Activated naive CD4-positive, alpha-beta T cell treated with anti-CD3 and anti-CD28 coated beads, Interleukin-2, amount 50 U/mL, for 72 hours (primary cell): ENCODE data around the gene BRAP. TPM values are rescaled to one million over a fixed set of nuclear protein-coding genes. Genes with fewer than 3 reads are reported as not detected.
"Not testable (repeated sequence)": the region's sequence is repeated elsewhere in the genome, so short reads cannot be mapped to it uniquely, and the experiment has no call there.

Experiments used
- ATAC-seq, 2 donors: fragments of 150-1000 bp; cut with Tn5 transposase; 2 replicates each; pipeline ENCODE4 v1.10.0; 2021; ENCODE audit warnings: mild to moderate bottlenecking in 2 of 2, moderate library complexity in 2 of 2
- DNase-seq, 2 donors: peaks; one replicate each; pipeline ENCODE4 v3.0.0; 2021 to 2022; ENCODE audit warnings: low spot score in 2 of 2
- H3K27ac Mint-ChIP-seq, 2 donors: one replicate each; pipeline ENCODE4 v1.8.0; 2022; ENCODE audit warnings: mild to moderate bottlenecking in 2 of 2, mixed read lengths in 2 of 2
- H3K36me3 Mint-ChIP-seq, 2 donors: one replicate each; pipeline ENCODE4 v1.8.0; 2022; ENCODE audit warnings: mixed read lengths in 2 of 2
- H3K9me3 Mint-ChIP-seq, 2 donors: one replicate each; pipeline ENCODE4 v1.8.0; 2022; ENCODE audit warnings: mixed read lengths in 2 of 2
- total RNA-seq, 2 donors: library from RNA; stranded (reverse); gene quantifications; one replicate each; pipeline ENCODE4 v1.2.3, GENCODE V29; 2022

Gene BRAP
- total RNA-seq, 2 donors from 2014 or later = 17.1 to 18.8 TPM

DNA sequence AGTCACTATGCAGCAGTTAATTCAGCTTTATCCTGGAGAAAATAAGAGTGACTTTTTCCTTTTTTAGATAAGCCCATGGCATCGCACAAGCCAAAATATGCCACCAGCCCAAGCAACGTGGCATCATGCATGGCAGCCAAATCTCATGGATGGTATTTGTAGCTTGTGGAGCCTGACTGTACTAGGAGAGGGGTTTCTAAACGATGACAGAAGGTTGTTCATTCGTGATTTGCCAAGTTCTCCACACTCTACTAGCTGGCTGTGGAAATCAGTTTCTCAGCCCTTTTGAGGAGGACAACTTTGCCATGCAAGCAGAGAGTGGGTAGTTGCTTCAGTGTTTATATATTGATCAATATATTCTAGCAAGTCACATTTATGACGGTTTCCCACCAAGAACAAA lies 45.2 kb downstream of the BRAP start:
- H3K9me3 Mint-ChIP-seq = no peaks in the 10 kb centered on the region
- ATAC-seq = no peak
- H3K36me3 Mint-ChIP-seq = no peaks in the 10 kb centered on the region
- no peak overlapping the region for H3K27ac Mint-ChIP-seq
- no peak for DNase-seq

DNA sequence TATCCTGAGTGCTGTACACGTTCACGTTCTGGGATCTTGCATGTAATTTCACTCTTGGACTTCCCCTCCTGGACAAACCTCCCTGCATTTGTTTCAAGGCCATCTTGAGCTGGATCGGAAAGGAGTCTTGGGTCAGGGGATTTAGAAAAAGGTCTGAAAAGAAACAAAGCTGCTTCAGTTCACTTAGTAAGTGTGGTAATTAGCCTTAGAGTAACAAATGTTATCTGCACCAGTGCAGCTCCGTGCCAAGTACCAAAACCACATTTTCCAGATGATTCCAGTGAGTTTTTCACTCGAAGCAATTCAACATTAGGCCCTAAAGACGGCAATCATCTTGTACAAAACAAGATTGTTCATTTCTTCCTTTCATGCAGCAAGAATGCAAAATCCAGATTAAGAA lies 47.2 kb downstream of the BRAP start:
- H3K9me3 Mint-ChIP-seq = no peaks in the 10 kb centered on the region
- H3K27ac Mint-ChIP-seq = no peak overlapping the region
- H3K36me3 Mint-ChIP-seq = no peaks in the 10 kb centered on the region
- no peak for ATAC-seq
- DNase-seq = no peak

GRCh38 chr12:111636209-111636945 lies 49.4 kb downstream of the BRAP start:
- H3K9me3 Mint-ChIP-seq = no peaks in the 10 kb centered on the region
- H3K27ac Mint-ChIP-seq = no peak overlapping the region

GRCh38 chr12:111635524-111635923 lies 50.2 kb downstream of the BRAP start:
- ATAC-seq = peak in 1 of 2 donors; percentile 28
- Mint-ChIP-seq H3K9me3 (no peaks in the 10 kb centered on the region), H3K27ac (no peak overlapping the region), H3K36me3 (no peaks in the 10 kb centered on the region)
- no peak for DNase-seq

More at GRCh38 chr12:111636209-111636945, 49.4 kb downstream of the BRAP start:
- no peaks in the 10 kb centered on the region for H3K36me3 Mint-ChIP-seq
- no peak for ATAC-seq
- DNase-seq = no peak

GRCh38 chr12:111628505-111629260 lies 57.1 kb downstream of the BRAP start:
- H3K27ac Mint-ChIP-seq = no peak overlapping the region
- no peaks in the 10 kb centered on the region for H3K36me3 Mint-ChIP-seq
- no peak for ATAC-seq
- DNase-seq = no peak
- H3K9me3 Mint-ChIP-seq = no peaks in the 10 kb centered on the region

DNA sequence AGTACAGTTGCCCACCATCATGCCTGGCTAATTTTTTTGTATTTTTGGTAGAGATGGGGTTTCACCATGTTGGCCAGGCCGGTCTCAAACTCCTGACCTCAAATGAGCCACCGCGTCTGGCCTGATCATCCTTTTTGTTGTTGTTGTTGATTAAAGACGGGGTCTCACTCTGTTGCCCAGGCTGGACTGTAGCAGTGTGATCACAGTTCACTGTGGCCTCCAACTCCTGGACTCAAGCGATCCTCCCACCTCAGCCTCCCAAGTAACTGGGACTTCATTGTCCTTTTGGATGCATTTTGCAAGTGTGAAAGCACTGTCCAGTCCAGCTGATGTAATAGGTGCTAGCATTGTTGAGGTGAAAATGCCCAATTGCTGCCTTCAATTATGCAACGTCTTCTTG lies 59.5 kb downstream of the BRAP start:
- Mint-ChIP-seq H3K36me3 (no peaks in the 10 kb centered on the region), H3K9me3 (no peaks in the 10 kb centered on the region), H3K27ac (no peak overlapping the region)
- no peak for ATAC-seq
- no peak for DNase-seq

DNA sequence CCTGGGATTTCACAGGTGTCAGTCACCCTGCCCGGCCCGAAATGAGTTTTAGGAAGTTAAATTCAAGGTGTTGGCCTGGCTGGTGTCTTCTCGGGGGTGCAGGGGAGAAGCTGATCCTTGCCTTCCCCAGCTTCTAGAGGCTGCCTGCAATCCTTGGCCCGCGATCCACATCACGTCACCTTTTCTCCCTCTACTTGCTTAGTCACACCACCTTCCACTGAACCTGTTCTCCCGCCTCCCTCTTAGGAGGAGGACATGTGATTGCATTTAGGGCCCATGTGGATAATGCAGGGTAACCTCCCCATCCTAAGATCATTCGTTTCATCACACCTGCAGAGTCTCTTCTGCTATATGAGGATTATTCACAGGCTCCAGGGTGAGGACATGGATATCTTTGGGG lies 61.2 kb downstream of the BRAP start:
- Mint-ChIP-seq H3K27ac (no peak overlapping the region), H3K36me3 (no peaks in the 10 kb centered on the region), H3K9me3 (no peaks in the 10 kb centered on the region)
- DNase-seq (no peak), ATAC-seq (no peak)

DNA sequence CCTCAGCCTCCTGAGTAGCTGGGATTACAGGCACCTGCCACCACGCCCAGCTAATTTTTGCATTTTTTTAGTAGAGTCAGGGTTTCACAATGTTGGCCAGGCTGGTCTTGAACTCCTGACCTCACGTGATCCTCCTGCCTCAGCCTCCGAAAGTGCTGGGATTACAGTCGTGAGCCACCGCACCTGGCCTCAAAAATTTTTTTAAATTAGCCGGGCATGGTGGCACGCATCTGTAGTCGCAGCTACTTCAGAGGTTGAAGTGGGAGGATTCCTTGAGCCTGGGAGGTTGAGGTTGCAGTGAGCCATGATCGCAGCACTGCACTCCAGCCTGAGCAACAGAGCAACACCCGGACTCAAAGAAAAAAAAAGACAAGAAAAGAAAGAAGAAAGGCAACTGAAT lies 67.9 kb downstream of the BRAP start:
- not testable (repeated sequence) for ATAC-seq, H3K27ac Mint-ChIP-seq, H3K36me3 Mint-ChIP-seq, H3K9me3 Mint-ChIP-seq
- DNase-seq = peak in 1 of 2 donors; percentile 2

- Mint-ChIP-seq H3K9me3 (no peaks in the 10 kb centered on the region), H3K27ac (no peak overlapping the region), H3K36me3 (no peaks in the 10 kb centered on the region)
- ATAC-seq (no peak), DNase-seq (no peak)
Observed at GRCh38 chr12:111616177-111616623, 69.6 kb downstream of the BRAP start.

GRCh38 chr12:111607239-111607638 lies 78.5 kb downstream of the BRAP start:
- Mint-ChIP-seq H3K9me3 (no peaks in the 10 kb centered on the region), H3K27ac (no peak overlapping the region), H3K36me3 (no peaks in the 10 kb centered on the region)
- no peak for DNase-seq
- ATAC-seq = no peak

DNA sequence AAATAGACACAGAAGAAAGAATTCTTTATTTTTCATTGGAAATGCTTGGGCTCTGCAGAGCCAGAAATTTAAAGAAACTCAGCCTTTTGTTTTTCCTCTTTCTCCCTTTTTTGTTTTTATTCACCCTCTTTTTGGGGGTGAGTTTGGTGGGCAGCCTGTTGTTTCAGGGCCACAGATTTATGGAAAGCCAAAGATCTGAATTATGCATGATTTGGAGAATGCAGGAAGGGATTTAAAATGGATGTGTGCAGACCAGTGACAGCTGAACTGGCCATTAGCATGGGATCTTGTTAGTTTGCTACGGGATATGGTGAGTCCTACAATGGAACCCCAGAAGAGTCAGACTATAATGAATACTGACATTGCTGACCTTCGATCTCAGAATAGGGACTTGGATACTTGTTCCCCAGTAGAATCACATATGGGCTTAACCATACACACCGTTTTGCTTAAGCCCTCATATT lies 79.0 kb downstream of the BRAP start:
- Mint-ChIP-seq H3K27ac (no peak overlapping the region), H3K36me3 (no peaks in the 10 kb centered on the region), H3K9me3 (no peaks in the 10 kb centered on the region)
- no peak for ATAC-seq
- no peak for DNase-seq

GRCh38 chr12:111605911-111606766 lies 79.6 kb downstream of the BRAP start:
- no peaks in the 10 kb centered on the region for H3K9me3 Mint-ChIP-seq
- H3K27ac Mint-ChIP-seq = no peak overlapping the region
- ATAC-seq (no peak), DNase-seq (peak in 1 of 2 donors; percentile 1)
- no peaks in the 10 kb centered on the region for H3K36me3 Mint-ChIP-seq

DNA sequence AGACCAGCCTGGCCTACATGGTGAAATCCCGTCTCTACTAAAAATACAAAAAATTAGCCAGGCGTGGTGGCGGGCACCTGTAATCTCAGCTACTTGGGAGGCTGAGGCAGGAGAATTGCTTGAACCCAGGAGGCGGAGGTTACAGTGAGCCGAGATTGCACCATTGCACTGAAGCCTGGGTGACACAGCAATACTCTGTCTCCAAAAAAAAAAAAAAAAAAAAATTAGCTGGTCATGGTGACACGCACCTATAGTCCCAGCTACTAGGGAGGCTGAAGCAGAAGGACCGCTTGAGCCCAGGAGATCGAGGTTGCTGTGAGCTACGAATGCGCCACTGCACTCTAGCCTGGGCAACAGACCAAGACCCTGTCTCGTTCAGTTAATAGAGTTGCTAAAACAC lies 82.9 kb downstream of the BRAP start:
- not testable (repeated sequence) for ATAC-seq, H3K36me3 Mint-ChIP-seq, H3K9me3 Mint-ChIP-seq, H3K27ac Mint-ChIP-seq
- peak in 1 of 2 donors; percentile 23 for DNase-seq

DNA sequence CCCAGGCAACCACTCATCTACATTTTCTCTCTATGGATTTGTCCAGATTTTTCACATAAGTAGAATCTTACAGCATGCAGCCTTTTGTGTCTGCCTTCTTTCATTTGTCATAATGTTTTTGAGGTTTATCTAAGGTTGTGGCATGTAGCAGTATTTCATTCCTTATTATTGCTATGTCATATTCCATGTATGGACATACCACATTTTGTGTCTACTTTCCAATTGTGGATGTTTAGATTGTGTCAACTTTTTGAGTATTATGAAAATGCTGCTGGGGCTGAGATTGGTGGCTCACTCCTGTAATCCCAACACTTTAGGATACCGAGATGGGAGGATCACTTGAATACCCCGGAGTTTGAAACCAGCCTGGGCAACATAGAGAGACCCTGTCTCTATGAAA lies 83.4 kb downstream of the BRAP start:
- Mint-ChIP-seq H3K9me3 (no peaks in the 10 kb centered on the region), H3K27ac (no peak overlapping the region), H3K36me3 (peaks cover 3 to 6% of the 10 kb centered on the region in 2 donors)
- DNase-seq (no peak), ATAC-seq (no peak)

GRCh38 chr12:111600986-111601385 lies 84.8 kb downstream of the BRAP start:
- not testable (repeated sequence) for H3K9me3 Mint-ChIP-seq, H3K27ac Mint-ChIP-seq, H3K36me3 Mint-ChIP-seq, ATAC-seq
- peak in 1 of 2 donors; percentile 28 for DNase-seq

DNA sequence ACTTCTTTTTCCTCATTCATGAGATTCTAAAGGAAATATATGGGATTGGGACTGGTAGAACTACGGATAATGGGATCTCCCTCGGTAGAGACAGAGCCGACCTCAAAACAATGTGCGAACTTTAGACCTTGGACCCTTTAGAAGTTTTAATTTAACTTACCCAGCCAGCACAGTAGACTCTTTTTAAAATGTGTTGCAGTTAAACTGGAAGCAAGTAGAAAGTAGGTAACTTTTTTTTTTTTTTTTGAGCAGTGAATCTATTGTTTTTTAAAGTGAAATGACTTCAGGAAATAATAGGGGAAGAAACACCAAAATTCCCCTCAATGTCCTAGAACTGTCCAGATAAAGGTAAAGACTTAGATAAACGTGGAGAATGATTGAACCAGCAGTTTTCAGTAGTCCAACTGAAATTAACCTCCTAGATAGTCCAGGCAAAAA lies 85.5 kb downstream of the BRAP start:
- peaks cover 4 to 6% of the 10 kb centered on the region in 2 donors for H3K36me3 Mint-ChIP-seq
- H3K9me3 Mint-ChIP-seq = no peaks in the 10 kb centered on the region
- peak overlapping the region; percentile 90 for H3K27ac Mint-ChIP-seq
- ATAC-seq = no peak
- no peak for DNase-seq
